ENCODE data around the gene RDH16.
"Not testable (repeated sequence)": the region's sequence is repeated elsewhere in the genome, so short reads cannot be mapped to it uniquely, and the experiment has no call there.

The RDH16 gene

DNA sequence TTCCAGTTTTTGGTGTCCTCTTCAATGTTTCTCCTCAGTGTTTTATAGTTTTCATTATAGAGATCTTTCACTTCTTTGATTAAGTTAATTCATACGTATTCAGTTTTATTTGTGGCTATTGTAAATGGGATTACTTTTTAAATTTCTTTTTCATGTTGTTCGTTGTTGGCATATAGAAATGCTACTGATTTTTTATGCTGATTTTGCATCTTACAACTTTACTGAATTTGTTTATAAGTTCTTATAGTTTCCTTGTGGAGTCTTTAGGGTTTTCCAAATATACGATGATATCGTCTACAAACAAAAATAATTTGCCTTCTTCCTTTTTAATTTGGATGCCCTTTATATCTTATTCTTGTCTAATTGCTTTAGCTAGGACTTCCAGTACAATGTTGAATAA is 13.5 kb downstream of the RDH16 start:
- TF ChIP-seq, protein P1, sequence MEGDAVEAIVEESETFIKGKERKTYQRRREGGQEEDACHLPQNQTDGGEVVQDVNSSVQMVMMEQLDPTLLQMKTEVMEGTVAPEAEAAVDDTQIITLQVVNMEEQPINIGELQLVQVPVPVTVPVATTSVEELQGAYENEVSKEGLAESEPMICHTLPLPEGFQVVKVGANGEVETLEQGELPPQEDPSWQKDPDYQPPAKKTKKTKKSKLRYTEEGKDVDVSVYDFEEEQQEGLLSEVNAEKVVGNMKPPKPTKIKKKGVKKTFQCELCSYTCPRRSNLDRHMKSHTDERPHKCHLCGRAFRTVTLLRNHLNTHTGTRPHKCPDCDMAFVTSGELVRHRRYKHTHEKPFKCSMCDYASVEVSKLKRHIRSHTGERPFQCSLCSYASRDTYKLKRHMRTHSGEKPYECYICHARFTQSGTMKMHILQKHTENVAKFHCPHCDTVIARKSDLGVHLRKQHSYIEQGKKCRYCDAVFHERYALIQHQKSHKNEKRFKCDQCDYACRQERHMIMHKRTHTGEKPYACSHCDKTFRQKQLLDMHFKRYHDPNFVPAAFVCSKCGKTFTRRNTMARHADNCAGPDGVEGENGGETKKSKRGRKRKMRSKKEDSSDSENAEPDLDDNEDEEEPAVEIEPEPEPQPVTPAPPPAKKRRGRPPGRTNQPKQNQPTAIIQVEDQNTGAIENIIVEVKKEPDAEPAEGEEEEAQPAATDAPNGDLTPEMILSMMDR (IDR thresholded peaks at IDR 0.05; ENCODE audit: extremely low read depth, missing control alignments) = no peak
- DNase-seq (ENCODE audit: low spot score) = no peak

DNA sequence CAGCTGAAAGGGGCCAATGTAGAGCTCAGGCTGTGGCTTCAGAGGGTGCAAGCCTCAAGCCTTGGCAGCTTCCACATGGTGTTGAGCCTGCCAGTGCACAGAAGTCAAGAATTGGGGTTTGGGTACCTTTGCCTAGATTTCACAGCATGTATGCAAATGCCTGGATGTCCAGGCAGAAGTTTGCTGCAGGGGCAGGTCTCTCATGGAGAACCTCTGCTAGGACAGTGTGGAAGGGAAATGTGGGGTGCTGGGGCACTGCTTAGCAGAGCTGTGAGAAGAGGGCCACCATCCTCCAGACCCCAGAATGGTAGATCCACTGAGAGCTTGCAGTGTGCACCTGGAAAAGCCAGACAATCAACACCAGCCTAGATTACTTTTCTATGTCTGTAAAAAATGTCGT is 14.0 kb downstream of the RDH16 start:
- not testable (repeated sequence) for DNase-seq (ENCODE audit: low spot score)

DNA sequence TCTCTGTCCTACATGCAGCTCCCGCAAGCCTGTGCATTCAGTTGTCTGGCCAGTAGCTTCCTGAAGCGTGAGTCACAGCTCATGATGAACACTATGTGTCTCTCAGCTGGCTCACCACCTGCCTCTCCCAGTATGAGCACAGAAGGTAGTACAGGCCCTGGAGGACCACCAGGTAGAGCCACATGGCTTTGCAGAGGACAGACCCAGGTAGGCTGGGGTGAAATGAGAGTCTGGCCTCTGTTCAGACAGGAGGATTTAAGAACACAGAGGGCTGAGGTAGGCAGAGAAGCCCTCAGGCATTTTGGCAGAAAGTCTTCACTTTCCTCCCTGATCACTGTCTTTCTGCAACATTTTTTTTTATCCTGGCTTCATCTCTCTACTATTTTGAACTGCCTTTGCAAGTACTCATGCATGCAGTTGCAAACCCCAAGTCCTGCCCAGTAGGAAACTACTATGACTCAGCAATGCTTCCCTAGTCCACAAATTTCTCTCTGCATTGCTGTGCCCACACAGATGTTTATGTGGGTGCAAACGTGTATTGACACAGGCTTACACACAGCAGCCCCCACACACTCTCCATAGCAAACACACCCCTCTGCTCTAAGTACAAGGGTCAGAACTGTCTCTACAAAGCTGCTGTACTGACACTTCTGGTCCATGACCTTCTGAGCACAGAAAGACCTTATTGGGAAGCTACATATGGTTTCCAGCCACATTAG is 15.9 kb downstream of the RDH16 start:
- TF ChIP-seq, protein P1 (IDR thresholded peaks at IDR 0.05; ENCODE audit: extremely low read depth, missing control alignments) = no peak
- no peak for DNase-seq (ENCODE audit: low spot score)

DNA sequence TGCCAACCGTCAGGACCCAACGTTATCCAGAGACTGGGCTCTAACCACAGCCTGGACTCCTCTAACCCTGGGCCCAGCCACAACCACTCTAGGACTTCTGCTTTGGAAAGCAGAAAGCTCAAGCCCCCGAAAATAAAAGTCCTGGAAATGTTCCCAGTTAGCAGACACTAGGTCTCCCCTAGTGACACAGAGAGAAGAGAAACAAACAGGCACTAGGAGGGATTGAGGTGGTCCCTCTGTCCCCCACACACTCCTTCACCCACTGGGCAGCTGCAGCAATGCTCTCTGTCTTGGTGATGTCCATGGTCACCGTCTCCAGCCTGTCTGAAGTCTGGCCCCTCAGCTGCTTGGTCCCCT is 16.5 kb downstream of the RDH16 start:
- DNase-seq (ENCODE audit: low spot score) = not testable (repeated sequence)

DNA sequence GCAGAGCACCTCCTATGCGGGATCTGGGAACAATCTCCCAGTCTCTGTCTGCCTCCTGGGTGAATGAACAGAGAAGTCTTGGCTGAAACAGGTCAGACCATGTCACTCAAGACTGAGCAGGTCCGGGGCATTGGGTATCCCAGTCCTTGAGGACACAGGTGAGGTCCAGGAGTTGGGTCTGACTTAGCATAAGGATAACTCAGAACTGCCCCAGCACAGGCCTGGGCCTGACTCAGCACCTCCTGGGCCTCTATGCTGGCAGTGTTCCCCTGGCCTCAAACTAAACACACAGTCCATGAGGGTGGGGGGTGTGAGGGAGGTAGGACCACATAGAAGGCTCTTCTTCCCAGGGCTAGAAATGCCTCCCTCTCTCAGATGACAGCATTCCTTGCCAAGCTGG is 21.7 kb downstream of the RDH16 start:
- TF ChIP-seq, protein P1 (IDR thresholded peaks at IDR 0.05; ENCODE audit: extremely low read depth, missing control alignments) = no peak
- DNase-seq (ENCODE audit: low spot score) = no peak

DNA sequence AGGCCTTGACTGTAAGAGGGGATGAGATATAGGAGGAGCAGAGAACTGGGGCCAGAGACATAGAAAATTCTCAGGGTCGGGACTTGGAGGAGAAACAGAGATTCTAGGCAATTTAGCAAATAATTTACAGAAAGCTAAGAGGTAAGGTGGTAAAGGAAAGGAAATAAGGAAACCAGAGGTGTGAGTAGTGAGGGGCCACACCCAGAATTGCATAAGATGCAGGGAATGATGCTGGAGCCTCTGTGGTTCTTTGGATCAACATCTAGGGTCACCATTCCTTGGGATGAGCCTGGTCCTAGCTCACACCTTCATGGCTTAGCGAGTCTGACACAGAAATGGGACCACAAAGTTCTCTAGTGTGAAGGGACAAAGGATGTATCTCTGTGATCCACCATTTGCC is 22.3 kb downstream of the RDH16 start:
- TF ChIP-seq, protein P1 (IDR thresholded peaks at IDR 0.05; ENCODE audit: extremely low read depth, missing control alignments) = no peak
- no peak for DNase-seq (ENCODE audit: low spot score)

DNA sequence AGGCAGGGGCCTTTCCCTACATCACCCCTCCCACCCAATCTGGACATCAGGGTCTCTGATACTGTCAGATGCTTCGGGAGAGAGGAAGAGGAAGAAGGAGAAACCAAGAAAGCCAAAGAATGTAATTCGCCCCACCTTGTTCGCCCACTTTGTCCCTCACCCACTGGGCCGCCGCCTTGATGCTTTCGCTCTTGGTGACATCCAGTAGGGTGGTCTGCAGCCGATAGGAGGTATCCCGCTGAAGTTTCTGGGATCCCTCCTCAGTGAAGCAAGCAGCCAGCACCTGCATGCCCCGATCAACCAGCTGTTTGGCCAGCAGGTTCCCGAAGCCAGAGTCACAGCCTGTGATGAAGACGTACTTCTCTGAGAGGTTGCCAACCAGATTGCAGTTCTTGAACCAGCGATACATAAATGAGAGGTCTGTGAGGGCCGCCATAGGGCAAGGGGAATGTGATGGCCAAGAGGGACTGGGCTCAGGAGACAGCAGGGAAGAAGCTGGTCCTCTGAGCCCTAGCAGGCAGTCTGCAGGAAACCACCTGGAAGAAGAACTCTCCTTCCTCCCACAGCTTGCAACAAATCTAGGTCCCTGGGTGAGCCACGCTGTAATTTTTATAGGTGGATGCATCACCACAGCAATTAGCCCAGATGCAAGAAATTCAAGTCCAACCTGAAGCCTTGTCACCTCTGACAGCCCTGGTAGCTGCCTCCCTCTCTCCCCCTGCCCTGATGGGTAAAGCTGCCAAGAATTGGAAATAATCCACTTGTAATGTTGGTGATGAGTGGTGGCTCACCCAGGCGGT is 23.4 kb downstream of the RDH16 start, which contains the start of gene SDR9C7:
Gene SDR9C7 (minus strand): TSS at position 583 of the 800 bp plus-strand sequence. CDS start 147 bp downstream, at position 436.
- no peak for DNase-seq (ENCODE audit: low spot score)
- TF ChIP-seq, protein P1 (IDR thresholded peaks at IDR 0.05; ENCODE audit: extremely low read depth, missing control alignments) = no peak

DNA sequence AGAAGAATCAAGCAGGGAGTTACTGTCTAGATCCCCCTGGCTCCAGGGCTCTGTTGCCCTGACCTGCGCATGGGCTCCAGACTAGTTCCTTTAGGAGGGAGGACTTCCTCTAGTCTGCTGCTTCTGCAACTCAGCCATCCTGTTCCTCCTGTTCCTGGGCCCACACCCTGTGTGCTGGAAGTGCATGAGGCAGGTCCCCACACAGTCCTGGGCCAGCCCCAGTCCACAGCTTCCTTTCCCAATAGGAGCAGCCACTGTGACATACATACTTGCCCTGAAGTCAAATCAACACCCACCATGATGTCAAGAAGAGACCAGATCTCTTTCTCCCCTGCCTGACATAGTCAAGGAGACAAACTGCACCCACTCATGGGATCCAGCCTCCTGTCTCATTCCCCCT is 24.5 kb downstream of the RDH16 start:
- DNase-seq (ENCODE audit: low spot score) = no peak
- TF ChIP-seq, protein P1 (IDR thresholded peaks at IDR 0.05; ENCODE audit: extremely low read depth, missing control alignments) = no peak

Measured in GM20000 (cell line).